ENCODE data around the gene TRPM1.
A peak's percentile ranks its signal among the peaks of the same experiment; 100 is the strongest.

TRPM1 gene

GRCh38 chr15:31101262-31102038, at the start of gene TRPM1:
Gene TRPM1, minus strand, starts transcription at chr15:31101725. Its CDS starts 20,370 bp downstream, at chr15:31081355.
- no peak for DNase-seq

GRCh38 chr15:31150732-31151231, 49.3 kb upstream of the TRPM1 start:
- no peak for DNase-seq

- DNase-seq, result no peak
Observed at GRCh38 chr15:31149987-31150386, 48.5 kb upstream of the TRPM1 start.

- DNase-seq, result no peak
Observed at GRCh38 chr15:31149088-31149505, 47.6 kb upstream of the TRPM1 start.

GRCh38 chr15:31148297-31149087, 47.0 kb upstream of the TRPM1 start:
- no peak for DNase-seq

- DNase-seq, result no peak
Observed at GRCh38 chr15:31147944-31148296, 46.4 kb upstream of the TRPM1 start.

- no peak for DNase-seq
Observed at GRCh38 chr15:31147456-31147855, 45.9 kb upstream of the TRPM1 start.

- DNase-seq, result no peak
Observed at GRCh38 chr15:31145271-31145911, 43.9 kb upstream of the TRPM1 start.

GRCh38 chr15:31141792-31142191, 40.3 kb upstream of the TRPM1 start:
- DNase-seq, result no peak

- DNase-seq, result no peak
Observed at GRCh38 chr15:31136607-31137328, 35.2 kb upstream of the TRPM1 start.

- no peak for DNase-seq
Observed at GRCh38 chr15:31136016-31136415, 34.5 kb upstream of the TRPM1 start.

- DNase-seq, result no peak
Observed at GRCh38 chr15:31135523-31135922, 34.0 kb upstream of the TRPM1 start.

- DNase-seq, result no peak
Observed at GRCh38 chr15:31133890-31134289, 32.4 kb upstream of the TRPM1 start.

- no peak for DNase-seq
Observed at GRCh38 chr15:31131853-31132375, 30.4 kb upstream of the TRPM1 start.

- no peak for DNase-seq
Observed at GRCh38 chr15:31130576-31131237, 29.2 kb upstream of the TRPM1 start.

GRCh38 chr15:31129769-31130303, 28.3 kb upstream of the TRPM1 start:
- DNase-seq, result no peak

GRCh38 chr15:31128919-31129768, 27.6 kb upstream of the TRPM1 start:
- DNase-seq, result peak; percentile 68

GRCh38 chr15:31128477-31128876, 27.0 kb upstream of the TRPM1 start:
- no peak for DNase-seq

- DNase-seq, result no peak
Observed at GRCh38 chr15:31127596-31128261, 26.2 kb upstream of the TRPM1 start.

GRCh38 chr15:31125061-31125460, 23.5 kb upstream of the TRPM1 start:
- no peak for DNase-seq
